Lung (tissue), 12 donors: Measurements from ENCODE around the gene SFRP5. TPM values are rescaled to one million over a fixed set of nuclear protein-coding genes. Genes with fewer than 3 reads are reported as not detected.

ENCODE experiments used
- ATAC-seq: fragments of 200-7000 bp; cut with Tn5 transposase; one replicate; pipeline ENCODE4 v1.9.1; 2020; ENCODE audit warnings: moderate number of reproducible peaks; ENCODE audit not compliant: insufficient read depth, low FRiP score
- DNase-seq, 3 donors: peaks; one replicate each; pipeline ENCODE4 v3.0.0-alpha.2; 2013 to 2017
- H3K27ac ChIP-seq, 2 donors: one replicate each; pipeline ENCODE4 v1.5.1; 2013; ENCODE audit warnings: mild to moderate bottlenecking in 2 of 2, moderate library complexity in 2 of 2, control low read depth in 1 of 2, inconsistent platforms in 1 of 2, low read depth in 1 of 2, low read length in 1 of 2
- H3K27me3 ChIP-seq, 3 donors: one replicate each; pipeline ENCODE4 v1.5.1; 2013; ENCODE audit warnings: low read length in 2 of 3; ENCODE audit not compliant: control insufficient read depth in 3 of 3, insufficient read depth in 3 of 3
- H3K36me3 ChIP-seq, 4 donors: one replicate each; pipeline ENCODE4 v1.5.1; 2013; ENCODE audit warnings: low read length in 4 of 4, mild to moderate bottlenecking in 1 of 4, moderate library complexity in 1 of 4; ENCODE audit not compliant: control insufficient read depth in 4 of 4, insufficient read depth in 4 of 4
- H3K4me1 ChIP-seq, 5 donors: one replicate each; pipeline ENCODE4 v1.5.1; 2013; ENCODE audit warnings: low read length in 5 of 5, mild to moderate bottlenecking in 2 of 5, moderate library complexity in 1 of 5; ENCODE audit not compliant: control insufficient read depth in 5 of 5, insufficient read depth in 5 of 5
- H3K4me3 ChIP-seq: one replicate; pipeline ENCODE4 v1.5.1; 2013; ENCODE audit warnings: mild to moderate bottlenecking, control low read depth, moderate library complexity
- H3K9ac ChIP-seq, 2 donors: one replicate each; pipeline ENCODE4 v1.5.1; 2013; ENCODE audit warnings: low read length in 2 of 2, control low read depth in 1 of 2; ENCODE audit not compliant: insufficient read depth in 1 of 2
- H3K9me3 ChIP-seq, 4 donors: one replicate each; pipeline ENCODE4 v1.5.1; 2013; ENCODE audit warnings: low read length in 3 of 4, mild to moderate bottlenecking in 1 of 4, moderate library complexity in 1 of 4; ENCODE audit not compliant: control insufficient read depth in 4 of 4, insufficient read depth in 3 of 4
- CTCF ChIP-seq: IDR thresholded peaks from 2 replicates; pipeline ENCODE4 v1.5.1; 2012; ENCODE audit warnings: mild to moderate bottlenecking; ENCODE audit errors: control extremely low read depth, extremely low read depth
- WGBS, 2 donors: extraction: QIAGEN DNeasy Blood & Tissue Kit; methylation state at CpG; one replicate each; pipeline ENCODE4 v1.1.7; 2013; 5-methylcytosine and 5-hydroxymethylcytosine counted together
- polyA plus RNA-seq, 2 donors: library from polyadenylated mRNA; stranded (reverse); fragments of 200-250 nt; gene quantifications; one replicate each; pipeline ENCODE4 v1.2.1, GENCODE V29; 2013
- total RNA-seq, 2 donors: library from RNA; depleted of rRNA in 1 of 2; stranded (reverse); fragments of >200 nt in 1 of 2; gene quantifications; one replicate each; pipeline ENCODE4 v1.2.1, GENCODE V29; 2014 to 2021
- donor health status: control.
- donor health status: control.
- donor health status: Bipolar disorder and iron deficiency.
- donor health status: healthy.
- donor health status: DM: yes; HTN: yes; CAD: no.

SFRP5 gene
- total and polyA plus RNA-seq, 4 donors, result 0.44 to 12.8 (median 1.7) TPM

GRCh38 chr10:97737770-97738265, 34.0 kb downstream of the SFRP5 start:
- DNase-seq (no peak), ATAC-seq (no peak)

GRCh38 chr10:97736902-97737769, 34.7 kb downstream of the SFRP5 start, which contains the start of gene ZFYVE27:
Gene ZFYVE27, plus strand, starts transcription at chr10:97737128. Its CDS starts 1,350 bp downstream, at chr10:97738478.
- TF ChIP-seq CTCF, result no peak
- H3K27me3 ChIP-seq, result no peaks in the 10 kb centered on the region
- peak; percentile 95 for ATAC-seq
- WGBS, 2 donors, result 0 to 1% methylated on average over 67 to 72 of the region's 72 CpGs
- H3K9ac ChIP-seq, result peak within 1 kb of the TSS; percentile 63 to 87
- peak within 1 kb of the TSS; percentile 95 to 98 for H3K27ac ChIP-seq
- peaks cover 0 to 9% (median 5%) of the 10 kb centered on the region in 5 donors for H3K4me1 ChIP-seq
- peak; percentile 97 to 98 (median 97) for DNase-seq
- peaks cover 0 to 16% (median 7%) of the 10 kb centered on the region in 4 donors for H3K36me3 ChIP-seq
- H3K4me3 ChIP-seq, result peak within 1 kb of the TSS; percentile 67
- H3K9me3 ChIP-seq, result peaks cover 0 to 4% (median 0%) of the 10 kb centered on the region in 4 donors

More at GRCh38 chr10:97737770-97738265, 34.0 kb downstream of the SFRP5 start:
- peaks cover 0 to 9% (median 5%) of the 10 kb centered on the region in 5 donors for H3K4me1 ChIP-seq
- peak overlapping the region; percentile 63 to 87 for H3K9ac ChIP-seq
- H3K36me3 ChIP-seq, result peaks cover 0 to 16% (median 8%) of the 10 kb centered on the region in 4 donors
- H3K27ac ChIP-seq, result peak overlapping the region; percentile 95 to 98
- peak overlapping the region; percentile 67 for H3K4me3 ChIP-seq
- WGBS, 2 donors, result 30 to 34% methylated on average over 14 of the region's 14 CpGs
- H3K9me3 ChIP-seq, result peaks cover 0 to 4% (median 0%) of the 10 kb centered on the region in 4 donors
- no peaks in the 10 kb centered on the region for H3K27me3 ChIP-seq
- TF ChIP-seq CTCF, result no peak

GRCh38 chr10:97736403-97736901, 35.3 kb downstream of the SFRP5 start:
- DNase-seq (no peak), ATAC-seq (no peak)
- Histone ChIP-seq H3K36me3 (peaks cover 0 to 16% (median 7%) of the 10 kb centered on the region in 4 donors), H3K9me3 (peaks cover 0 to 4% (median 0%) of the 10 kb centered on the region in 4 donors), H3K4me3 (peak overlapping the region; percentile 7), H3K9ac (no peak overlapping the region), H3K4me1 (peaks cover 0 to 9% (median 5%) of the 10 kb centered on the region in 5 donors), H3K27me3 (no peaks in the 10 kb centered on the region), H3K27ac (peak overlapping the region; percentile 41 to 72)
- TF ChIP-seq CTCF, result no peak
- 69 to 78% methylated on average over 13 of the region's 13 CpGs for WGBS, 2 donors
